Right lobe of liver (tissue), 6 donors: ENCODE measurements around the gene ADGRD1. TPM values are rescaled to one million over a fixed set of nuclear protein-coding genes. Genes with fewer than 3 reads are reported as not detected.

Experiments used
- ATAC-seq, 4 donors: fragments of 200-7000 bp; cut with Tn5 transposase; one replicate each; pipeline ENCODE4 v1.9.1; 2020; ENCODE audit warnings: mild to moderate bottlenecking in 4 of 4, moderate library complexity in 4 of 4
- DNase-seq, 3 donors: peaks; one replicate each; pipeline ENCODE4 v3.0.0-alpha.2; 2020
- H3K27ac ChIP-seq, 3 donors: fragments of 200-600 bp; one replicate each; pipeline ENCODE4 v1.8.0; 2022
- H3K27me3 ChIP-seq, 2 donors: fragments of 200-600 bp; one replicate each; pipeline ENCODE4 v1.8.0; 2022
- H3K36me3 ChIP-seq, 4 donors: fragments of 200-600 bp; sonication (generic) in 1 of 4; one replicate each; pipeline versions ENCODE4 v1.5.1 to v1.8.0; 2017 to 2022; ENCODE audit warnings: control low read depth in 1 of 4
- H3K4me1 ChIP-seq, 4 donors: fragments of 200-600 bp; sonication (generic) in 1 of 4; one replicate each; pipeline versions ENCODE4 v1.5.1 to v1.8.0; 2017 to 2022; ENCODE audit warnings: control low read depth in 1 of 4
- H3K4me3 ChIP-seq, 3 donors: fragments of 200-600 bp; one replicate each; pipeline ENCODE4 v1.8.0; 2022
- H3K9me3 ChIP-seq, 4 donors: fragments of 200-600 bp; sonication (generic) in 1 of 4; one replicate each; pipeline versions ENCODE4 v1.5.1 to v1.8.0; 2017 to 2022; ENCODE audit warnings: control low read depth in 1 of 4
- POLR2A ChIP-seq: fragments of 450-650 bp; IDR thresholded peaks from one replicate; pipeline ENCODE4 v1.6.1; 2017; ENCODE audit warnings: antibody characterized with exemption, mild to moderate bottlenecking
- WGBS: methylation state at CpG from one replicate; pipeline ENCODE4 v1.1.6; 2018; ENCODE audit warnings: low coverage, low lambda C conversion rate; ENCODE audit not compliant: insufficient coverage; ENCODE audit errors: missing lambda C conversion rate; 5-methylcytosine and 5-hydroxymethylcytosine counted together
- intact Hi-C, 2 donors: fragments of 100-400 bp; cut with DNase I; formaldehyde crosslinking; loops; one replicate each; pipeline versions ENCODE4 v1.11.2 to v1.14.1; 2022
- total RNA-seq, 6 experiments: library from RNA; depleted of rRNA in 2 of 6; stranded (reverse); fragments of >200 nt in 2 of 6; fragmentation: NEBNext Ultra II Directional in 3 of 6; extraction: Animal tissue kit (Norgen Biotek cat#: 25700) in 3 of 6; gene quantifications; one replicate each; pipeline versions ENCODE4 v1.1.0 to v1.2.4, GENCODE V29; 2016 to 2023
- TF ChIP-seq, protein P1 (sequence below), 4 donors: fragments of 200-600 bp in 3 of 4; fragments of 450-650 bp in 1 of 4; IDR thresholded peaks; one replicate each; pipeline versions ENCODE4 v1.5.1 to v1.8.0; 2016 to 2022; ENCODE audit warnings: antibody characterized with exemption in 4 of 4, mild to moderate bottlenecking in 2 of 4
- donor health status: DM: no; HTN: yes; CAD: no.
- donor health status: DM: no; HTN: no; CAD: no.
- donor health status: DM: no; HTN: no; CAD: no.
- donor health status: DM: no; HTN: yes; CAD: no.
- donor health status: DM: no; HTN: yes; CAD: no.

Gene ADGRD1
- total RNA-seq, 6 experiments from 2014 or later: 4.7 to 17.0 (median 10.9) TPM

DNA sequence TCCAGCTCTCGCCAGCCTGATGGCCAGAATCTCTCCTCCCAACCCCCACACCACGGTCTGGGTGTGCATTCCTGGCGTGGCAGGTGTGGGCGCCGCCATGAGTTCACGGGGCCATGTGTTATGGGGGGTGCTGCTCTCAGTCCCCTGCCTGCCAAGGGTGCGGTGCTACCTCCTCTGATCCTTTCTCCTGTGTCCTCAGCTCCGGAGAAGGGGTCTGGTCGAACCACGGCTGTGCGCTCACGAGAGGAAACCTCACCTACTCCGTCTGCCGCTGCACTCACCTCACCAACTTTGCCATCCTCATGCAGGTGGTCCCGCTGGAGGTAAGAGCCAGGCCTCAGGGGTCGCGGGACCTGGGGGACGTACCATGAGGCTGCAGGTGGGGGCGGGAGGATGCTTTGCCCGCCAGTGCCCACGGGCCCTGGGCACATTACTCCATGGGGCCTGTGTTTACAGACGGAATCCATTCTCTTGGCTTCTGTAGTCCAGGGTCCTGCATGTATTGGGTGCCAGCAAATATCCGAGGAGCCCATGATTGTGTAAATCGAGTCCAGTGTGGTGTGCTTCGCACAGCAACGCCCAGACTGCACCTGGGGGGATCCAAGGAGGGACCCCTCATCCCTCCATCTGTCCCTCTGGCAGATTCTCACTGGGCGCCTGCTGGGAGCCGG lies 130.8 kb downstream of the ADGRD1 start:
- intact Hi-C loops: no loop called here
- no peaks in the 10 kb centered on the region for H3K9me3 ChIP-seq
- DNase-seq (peak in 2 of 3 donors; percentile 36 to 37), ATAC-seq (no peak)
- H3K4me3 ChIP-seq: no peak overlapping the region
- no peaks in the 10 kb centered on the region for H3K36me3 ChIP-seq
- WGBS: 83% methylated on average over 7 of the region's 28 CpGs
- no peaks in the 10 kb centered on the region for H3K4me1 ChIP-seq
- TF ChIP-seq POLR2A: no peak
- TF ChIP-seq, protein P1, sequence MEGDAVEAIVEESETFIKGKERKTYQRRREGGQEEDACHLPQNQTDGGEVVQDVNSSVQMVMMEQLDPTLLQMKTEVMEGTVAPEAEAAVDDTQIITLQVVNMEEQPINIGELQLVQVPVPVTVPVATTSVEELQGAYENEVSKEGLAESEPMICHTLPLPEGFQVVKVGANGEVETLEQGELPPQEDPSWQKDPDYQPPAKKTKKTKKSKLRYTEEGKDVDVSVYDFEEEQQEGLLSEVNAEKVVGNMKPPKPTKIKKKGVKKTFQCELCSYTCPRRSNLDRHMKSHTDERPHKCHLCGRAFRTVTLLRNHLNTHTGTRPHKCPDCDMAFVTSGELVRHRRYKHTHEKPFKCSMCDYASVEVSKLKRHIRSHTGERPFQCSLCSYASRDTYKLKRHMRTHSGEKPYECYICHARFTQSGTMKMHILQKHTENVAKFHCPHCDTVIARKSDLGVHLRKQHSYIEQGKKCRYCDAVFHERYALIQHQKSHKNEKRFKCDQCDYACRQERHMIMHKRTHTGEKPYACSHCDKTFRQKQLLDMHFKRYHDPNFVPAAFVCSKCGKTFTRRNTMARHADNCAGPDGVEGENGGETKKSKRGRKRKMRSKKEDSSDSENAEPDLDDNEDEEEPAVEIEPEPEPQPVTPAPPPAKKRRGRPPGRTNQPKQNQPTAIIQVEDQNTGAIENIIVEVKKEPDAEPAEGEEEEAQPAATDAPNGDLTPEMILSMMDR (IDR thresholded peaks at IDR 0.05): no peak
- H3K27me3 ChIP-seq: no peaks in the 10 kb centered on the region
- H3K27ac ChIP-seq: no peak overlapping the region

DNA sequence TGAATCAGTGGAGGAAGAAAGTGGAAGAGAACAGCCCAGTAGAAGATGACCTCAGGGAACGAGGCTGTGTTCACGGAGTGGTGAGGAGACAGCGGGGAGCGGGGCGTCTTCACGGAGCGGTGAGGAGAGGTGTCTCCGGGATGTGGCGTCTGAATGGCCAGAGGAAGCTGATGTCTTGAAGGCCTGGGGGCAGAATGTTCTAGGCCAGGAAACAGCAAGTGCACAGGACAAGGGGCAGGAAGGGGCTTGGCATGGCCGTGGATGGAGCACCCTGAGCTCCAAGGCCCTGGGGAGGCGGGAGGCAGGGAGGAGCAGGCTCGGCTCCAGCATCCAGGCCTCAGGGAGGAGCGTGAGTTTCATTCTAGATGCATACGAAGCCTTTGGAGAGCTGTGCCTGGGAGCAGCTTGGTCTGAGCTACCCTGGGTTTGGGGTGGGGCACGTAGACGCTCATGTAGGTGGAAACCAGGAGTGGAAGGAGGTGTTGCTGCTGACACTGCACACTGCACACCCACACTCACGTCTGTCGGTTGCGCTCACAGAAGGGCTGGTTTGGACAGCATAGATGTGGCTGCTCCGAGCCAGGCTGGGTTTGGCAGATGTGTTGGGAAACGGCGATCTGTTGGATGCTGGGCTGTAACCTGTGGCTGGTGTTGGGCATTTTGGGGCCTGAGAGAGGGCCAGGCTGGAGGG lies 131.6 kb downstream of the ADGRD1 start:
- Histone ChIP-seq H3K4me1 (no peaks in the 10 kb centered on the region), H3K36me3 (no peaks in the 10 kb centered on the region), H3K9me3 (no peaks in the 10 kb centered on the region), H3K27me3 (no peaks in the 10 kb centered on the region), H3K4me3 (no peak overlapping the region), H3K27ac (no peak overlapping the region)
- DNase-seq (peak in 2 of 3 donors; percentile 14 to 26), ATAC-seq (no peak)
- no peak for TF ChIP-seq POLR2A
- TF ChIP-seq, protein P1 (IDR thresholded peaks at IDR 0.05): no peak
- intact Hi-C loops: no loop called here
- WGBS: 75% methylated on average over 2 of the region's 22 CpGs

DNA sequence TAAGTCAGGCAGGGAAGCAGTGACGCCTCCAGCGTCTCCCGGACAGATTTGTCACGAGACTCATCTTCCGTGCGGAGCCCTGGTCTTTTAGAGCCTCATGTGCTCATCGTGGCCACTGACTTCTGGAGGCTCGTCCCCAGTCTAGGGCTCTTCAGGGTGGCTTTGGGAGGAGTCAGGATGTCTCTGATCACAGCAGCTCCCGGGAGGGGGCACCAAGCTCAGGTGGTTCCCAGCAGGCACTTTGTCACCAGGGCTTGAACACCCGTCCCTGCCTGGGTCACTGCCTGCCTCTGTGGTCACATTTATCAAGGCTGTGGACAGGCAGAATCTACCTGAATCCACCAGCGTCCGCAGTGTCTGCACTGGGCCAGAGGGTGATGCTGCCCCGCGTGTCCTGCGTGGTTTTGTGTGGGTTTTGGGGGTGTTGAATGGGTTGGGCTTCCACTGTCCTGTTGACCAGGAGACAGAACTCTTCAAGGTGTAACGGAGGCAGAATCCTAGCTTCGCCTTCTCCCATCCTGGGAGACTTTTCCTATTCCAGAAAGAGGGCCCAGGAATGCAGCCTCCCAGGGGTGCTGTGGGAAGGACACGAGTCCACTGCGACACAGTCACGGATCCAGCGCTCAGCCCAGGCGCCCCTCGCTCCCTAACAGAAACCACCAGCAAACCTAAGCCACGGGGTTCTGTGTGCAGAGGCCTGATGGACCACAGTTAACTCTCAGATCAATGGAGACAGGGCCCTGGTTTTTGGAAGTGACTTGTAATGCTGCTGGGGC lies 132.3 kb downstream of the ADGRD1 start:
- Histone ChIP-seq H3K27me3 (no peaks in the 10 kb centered on the region), H3K4me3 (no peak overlapping the region), H3K4me1 (no peaks in the 10 kb centered on the region), H3K27ac (no peak overlapping the region), H3K9me3 (no peaks in the 10 kb centered on the region), H3K36me3 (no peaks in the 10 kb centered on the region)
- DNase-seq (peak in 2 of 3 donors; percentile 36 to 37), ATAC-seq (no peak)
- intact Hi-C loops: no loop called here
- TF ChIP-seq POLR2A: no peak
- TF ChIP-seq, protein P1 (IDR thresholded peaks at IDR 0.05): no peak
- 76% methylated on average over 4 of the region's 24 CpGs for whole genome bisulfite sequencing

DNA sequence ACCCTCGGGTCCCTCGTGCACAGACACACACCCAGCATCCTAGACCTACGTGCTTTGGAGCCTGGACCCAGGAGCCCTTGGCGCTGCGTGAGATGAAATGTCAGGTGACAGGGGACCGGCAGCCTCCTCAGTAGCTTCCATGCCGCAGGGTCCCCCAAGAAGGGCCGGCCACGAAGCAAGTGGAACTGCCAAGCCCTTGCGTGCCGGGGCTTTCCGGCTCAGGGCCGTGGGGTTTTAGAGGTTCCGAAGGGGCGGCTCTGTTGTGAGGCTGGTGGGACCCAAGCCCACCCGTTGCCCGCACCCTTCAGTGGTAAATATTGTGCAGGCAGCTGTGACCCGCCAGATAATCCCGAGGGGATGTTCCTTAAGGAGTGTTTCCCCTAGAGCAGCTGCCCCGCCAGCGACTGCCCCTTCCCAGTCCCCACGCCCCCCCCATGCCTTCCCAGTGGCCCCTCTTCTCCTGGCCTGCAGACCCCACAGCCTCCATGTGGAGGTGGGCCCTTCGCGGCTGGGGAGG lies 133.7 kb downstream of the ADGRD1 start:
- ATAC-seq: no peak

More for the DNA sequence above, 133.7 kb downstream of the ADGRD1 start:
- Histone ChIP-seq H3K4me3 (no peak overlapping the region), H3K27me3 (no peaks in the 10 kb centered on the region), H3K9me3 (no peaks in the 10 kb centered on the region), H3K4me1 (no peaks in the 10 kb centered on the region), H3K27ac (no peak overlapping the region), H3K36me3 (no peaks in the 10 kb centered on the region)
- intact Hi-C loops: no loop called here
- TF ChIP-seq, protein P1 (IDR thresholded peaks at IDR 0.05): no peak
- no peak for TF ChIP-seq POLR2A
- 84% methylated on average over 9 of the region's 24 CpGs for WGBS
- DNase-seq: peak in 2 of 3 donors; percentile 39 to 40
